ENCODE data around the gene HTR4.

Gene HTR4

GRCh38 chr5:148436029-148436428 lies 218.3 kb downstream of the HTR4 start:
- no peak for DNase-seq (ENCODE audit: low read depth, low spot score)

DNA sequence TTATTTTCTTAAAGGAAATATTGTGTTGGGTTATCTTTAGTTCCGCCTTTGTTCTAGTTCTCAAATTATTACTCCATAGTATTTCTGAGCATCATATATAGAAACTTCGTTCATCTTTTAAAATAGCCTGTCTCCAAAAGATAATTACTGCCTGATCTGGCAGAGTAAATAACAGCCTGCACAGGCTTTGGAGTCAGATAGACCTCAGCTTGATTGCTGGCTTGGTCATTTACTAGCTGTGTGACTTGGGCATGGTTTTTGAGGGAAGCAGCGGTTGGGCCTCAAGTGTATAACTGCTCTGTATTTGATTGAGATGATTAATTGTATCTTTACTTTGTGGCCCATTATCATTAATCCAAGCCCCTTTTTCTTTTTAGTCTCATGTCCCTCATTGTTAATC lies 220.5 kb downstream of the HTR4 start:
- no peak for DNase-seq (ENCODE audit: low read depth, low spot score)
